ENCODE results near the gene CRACR2A.
A peak's percentile ranks its signal among the peaks of the same experiment; 100 is the strongest.

The CRACR2A gene

GRCh38 chr12:3744229-3744901 lies 8.5 kb downstream of the CRACR2A start:
- Histone ChIP-seq H3K9me2 (ENCODE audit: low read depth, low read length) (no peaks in the 10 kb centered on the region), H3K9ac (ENCODE audit: low read length) (no peak overlapping the region), H3K4me3 (ENCODE audit: low read depth, low read length, poor library complexity, severe bottlenecking) (no peak overlapping the region), H3K36me3 (ENCODE audit: insufficient read depth, low read length) (peaks cover 43% of the 10 kb centered on the region), H2AFZ (ENCODE audit: low read length) (no peak overlapping the region), H3K9me3 (ENCODE audit: low read length) (no peaks in the 10 kb centered on the region), H4K20me1 (ENCODE audit: insufficient read depth, low read length) (no peaks in the 10 kb centered on the region), H3K4me1 (ENCODE audit: insufficient read depth, low read length, severe bottlenecking) (no peaks in the 10 kb centered on the region), H3K4me2 (ENCODE audit: low read length) (no peak overlapping the region), H3K27ac (ENCODE audit: low read depth, low read length, poor library complexity, severe bottlenecking) (no peak overlapping the region), H3K27me3 (ENCODE audit: insufficient read depth, low read length) (no peaks in the 10 kb centered on the region), H3K79me2 (ENCODE audit: insufficient read depth, low read length) (0 out of 2 replicates have a peak, but pooled peaks cover 3% of the 10 kb centered on the region), H3F3A (ENCODE audit: insufficient read depth, low read length) (no peaks in the 10 kb centered on the region)
- TF ChIP-seq CTCF (IDR thresholded peaks at IDR 0.05; ENCODE audit: low read length) = peak; percentile 18; the same call in 1 of the 2 replicates
- no peak for TF ChIP-seq EZH2 (IDR thresholded peaks at IDR 0.05; ENCODE audit: borderline replicate concordance, low read length)

- H2AFZ ChIP-seq (ENCODE audit: low read length) = no peak overlapping the region
- H3K4me3 ChIP-seq (ENCODE audit: low read depth, low read length, poor library complexity, severe bottlenecking) = no peak overlapping the region
- H3K9ac ChIP-seq (ENCODE audit: low read length) = no peak overlapping the region
- no peaks in the 10 kb centered on the region for H4K20me1 ChIP-seq (ENCODE audit: insufficient read depth, low read length)
- no peak for TF ChIP-seq CTCF (IDR thresholded peaks at IDR 0.05; ENCODE audit: low read length)
- no peak for TF ChIP-seq EZH2 (IDR thresholded peaks at IDR 0.05; ENCODE audit: borderline replicate concordance, low read length)
- no peaks in the 10 kb centered on the region for H3K27me3 ChIP-seq (ENCODE audit: insufficient read depth, low read length)
- H3K4me1 ChIP-seq (ENCODE audit: insufficient read depth, low read length, severe bottlenecking) = no peaks in the 10 kb centered on the region
- H3K9me3 ChIP-seq (ENCODE audit: low read length) = no peaks in the 10 kb centered on the region
- no peaks in the 10 kb centered on the region for H3F3A ChIP-seq (ENCODE audit: insufficient read depth, low read length)
- H3K79me2 ChIP-seq (ENCODE audit: insufficient read depth, low read length) = no peaks in the 10 kb centered on the region
- peaks cover 43% of the 10 kb centered on the region for H3K36me3 ChIP-seq (ENCODE audit: insufficient read depth, low read length)
- H3K4me2 ChIP-seq (ENCODE audit: low read length) = no peak overlapping the region
- H3K27ac ChIP-seq (ENCODE audit: low read depth, low read length, poor library complexity, severe bottlenecking) = no peak overlapping the region
- no peaks in the 10 kb centered on the region for H3K9me2 ChIP-seq (ENCODE audit: low read depth, low read length)
Measured at GRCh38 chr12:3743803-3744202, 9.1 kb downstream of the CRACR2A start.

GRCh38 chr12:3741882-3742672 lies 10.8 kb downstream of the CRACR2A start:
- H3K4me1 ChIP-seq (ENCODE audit: insufficient read depth, low read length, severe bottlenecking) = no peaks in the 10 kb centered on the region
- no peaks in the 10 kb centered on the region for H3K79me2 ChIP-seq (ENCODE audit: insufficient read depth, low read length)
- no peak overlapping the region for H3K4me2 ChIP-seq (ENCODE audit: low read length)
- H4K20me1 ChIP-seq (ENCODE audit: insufficient read depth, low read length) = no peaks in the 10 kb centered on the region
- H3K4me3 ChIP-seq (ENCODE audit: low read depth, low read length, poor library complexity, severe bottlenecking) = no peak overlapping the region
- H3F3A ChIP-seq (ENCODE audit: insufficient read depth, low read length) = no peaks in the 10 kb centered on the region
- no peaks in the 10 kb centered on the region for H3K9me2 ChIP-seq (ENCODE audit: low read depth, low read length)
- H3K27ac ChIP-seq (ENCODE audit: low read depth, low read length, poor library complexity, severe bottlenecking) = no peak overlapping the region
- no peaks in the 10 kb centered on the region for H3K27me3 ChIP-seq (ENCODE audit: insufficient read depth, low read length)
- H3K9ac ChIP-seq (ENCODE audit: low read length) = no peak overlapping the region
- TF ChIP-seq EZH2 (IDR thresholded peaks at IDR 0.05; ENCODE audit: borderline replicate concordance, low read length) (no peak), CTCF (IDR thresholded peaks at IDR 0.05; ENCODE audit: low read length) (no peak)
- H3K9me3 ChIP-seq (ENCODE audit: low read length) = no peaks in the 10 kb centered on the region
- no peak overlapping the region for H2AFZ ChIP-seq (ENCODE audit: low read length)
- peaks cover 39% of the 10 kb centered on the region for H3K36me3 ChIP-seq (ENCODE audit: insufficient read depth, low read length)

All from OCI-LY1 (cell line).